Measurements from ENCODE around the gene MLF2.

Gene MLF2

GRCh38 chr12:6773590-6774351 is 20.8 kb upstream of the MLF2 start:
- no peak overlapping the region for H3K27ac ChIP-seq
- DNase-seq (ENCODE audit: low spot score) = no peak
- POLR2A ChIA-PET (ENCODE audit: low non-redundant PET) = interaction anchor here (0.6 to 1.1 kb wide), 2 partner anchors 50 to 156 kb away, joined by 3 read pairs; partner anchors contain the start of gene COPS7A
- CTCF ChIA-PET = interaction anchor here (0.6 to 1.3 kb wide), 4 partner anchors 20 to 62 kb away, joined by 3 to 6 read pairs (median 4); partner anchors contain the start of gene MLF2
- TF ChIP-seq, protein P1, sequence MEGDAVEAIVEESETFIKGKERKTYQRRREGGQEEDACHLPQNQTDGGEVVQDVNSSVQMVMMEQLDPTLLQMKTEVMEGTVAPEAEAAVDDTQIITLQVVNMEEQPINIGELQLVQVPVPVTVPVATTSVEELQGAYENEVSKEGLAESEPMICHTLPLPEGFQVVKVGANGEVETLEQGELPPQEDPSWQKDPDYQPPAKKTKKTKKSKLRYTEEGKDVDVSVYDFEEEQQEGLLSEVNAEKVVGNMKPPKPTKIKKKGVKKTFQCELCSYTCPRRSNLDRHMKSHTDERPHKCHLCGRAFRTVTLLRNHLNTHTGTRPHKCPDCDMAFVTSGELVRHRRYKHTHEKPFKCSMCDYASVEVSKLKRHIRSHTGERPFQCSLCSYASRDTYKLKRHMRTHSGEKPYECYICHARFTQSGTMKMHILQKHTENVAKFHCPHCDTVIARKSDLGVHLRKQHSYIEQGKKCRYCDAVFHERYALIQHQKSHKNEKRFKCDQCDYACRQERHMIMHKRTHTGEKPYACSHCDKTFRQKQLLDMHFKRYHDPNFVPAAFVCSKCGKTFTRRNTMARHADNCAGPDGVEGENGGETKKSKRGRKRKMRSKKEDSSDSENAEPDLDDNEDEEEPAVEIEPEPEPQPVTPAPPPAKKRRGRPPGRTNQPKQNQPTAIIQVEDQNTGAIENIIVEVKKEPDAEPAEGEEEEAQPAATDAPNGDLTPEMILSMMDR (conservative IDR thresholded peaks at IDR 0.05; ENCODE audit: low read depth) = no peak

- H3K27ac ChIP-seq = peak overlapping the region; percentile 94
- CTCF ChIA-PET = interaction anchor here (1.4 kb wide), 1 partner anchor 57 kb away, joined by 4 read pairs; no protein-coding TSS in a partner anchor
- POLR2A ChIA-PET (ENCODE audit: low non-redundant PET) = interaction anchor here (0.6 kb wide), 1 partner anchor 155 kb away, joined by 3 read pairs; no protein-coding TSS in a partner anchor
- TF ChIP-seq, protein P1 (conservative IDR thresholded peaks at IDR 0.05; ENCODE audit: low read depth) = no peak
- DNase-seq (ENCODE audit: low spot score) = no peak
Measured at GRCh38 chr12:6772726-6773589, 20.0 kb upstream of the MLF2 start.

- peak within 1 kb of the TSS; percentile 94 for H3K27ac ChIP-seq
- CTCF ChIA-PET = interaction anchor here (1.4 to 2.1 kb wide), 2 partner anchors 18 to 57 kb away, joined by 4 to 7 read pairs; no protein-coding TSS in a partner anchor
Measured at GRCh38 chr12:6772331-6772695, 19.4 kb upstream of the MLF2 start, which contains the start of gene LAG3. Gene LAG3 (plus strand): TSS chr12:6772520. CDS start chr12:6772853, 333 bp downstream.

DNA sequence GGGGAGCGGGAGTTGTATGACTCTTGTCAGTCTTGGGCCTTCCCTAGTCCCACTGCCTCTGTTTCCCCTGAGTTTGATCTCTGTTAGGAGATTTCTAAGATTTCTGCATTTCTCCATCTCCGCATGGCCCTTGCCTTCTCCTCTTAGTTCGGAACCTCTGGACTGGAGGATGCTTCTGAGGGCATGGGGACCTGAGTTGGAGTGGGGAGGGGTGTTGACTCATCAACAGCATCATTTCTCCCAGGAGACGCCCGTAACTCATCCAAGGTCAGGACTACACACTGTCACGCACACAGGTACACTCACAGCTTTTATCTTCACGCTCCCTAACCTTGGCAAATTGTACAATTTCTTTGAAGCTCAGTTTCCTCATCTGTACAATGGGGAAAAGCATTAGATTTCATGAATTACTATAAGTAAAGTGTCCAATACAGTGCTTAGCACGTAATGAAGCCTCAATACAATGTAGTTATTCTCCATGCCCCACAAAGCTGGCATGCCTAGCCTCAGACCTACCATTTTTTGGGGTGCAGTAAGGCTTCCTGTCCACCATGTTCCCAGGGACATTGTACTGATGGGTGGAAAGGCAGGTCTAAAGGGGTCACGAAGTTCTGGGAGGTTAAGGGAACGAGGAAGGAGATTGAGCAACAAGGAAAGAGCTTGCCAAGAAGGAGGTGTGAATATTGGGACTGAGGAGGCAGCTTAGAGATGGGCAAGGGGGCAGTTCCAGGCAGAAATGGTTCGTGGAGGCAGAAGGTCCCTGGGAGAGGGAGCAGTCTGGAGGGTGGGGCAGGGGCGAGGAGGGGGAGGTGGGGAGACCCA is 18.8 kb upstream of the MLF2 start:
- ChIA-PET POLR2A (ENCODE audit: low non-redundant PET) (no interaction called here), CTCF (interaction anchor here (0.6 to 2.1 kb wide), 4 partner anchors 18 to 58 kb away, joined by 3 to 7 read pairs (median 4); no protein-coding TSS in a partner anchor)
- TF ChIP-seq, protein P1 (conservative IDR thresholded peaks at IDR 0.05; ENCODE audit: low read depth) = no peak
- no peak for DNase-seq (ENCODE audit: low spot score)
- H3K27ac ChIP-seq = peak overlapping the region; percentile 94

More at GRCh38 chr12:6772331-6772695, 19.4 kb upstream of the MLF2 start, which contains the start of gene LAG3:
- POLR2A ChIA-PET (ENCODE audit: low non-redundant PET) = no interaction called here
- no peak for DNase-seq (ENCODE audit: low spot score)
- TF ChIP-seq, protein P1 (conservative IDR thresholded peaks at IDR 0.05; ENCODE audit: low read depth) = no peak

DNA sequence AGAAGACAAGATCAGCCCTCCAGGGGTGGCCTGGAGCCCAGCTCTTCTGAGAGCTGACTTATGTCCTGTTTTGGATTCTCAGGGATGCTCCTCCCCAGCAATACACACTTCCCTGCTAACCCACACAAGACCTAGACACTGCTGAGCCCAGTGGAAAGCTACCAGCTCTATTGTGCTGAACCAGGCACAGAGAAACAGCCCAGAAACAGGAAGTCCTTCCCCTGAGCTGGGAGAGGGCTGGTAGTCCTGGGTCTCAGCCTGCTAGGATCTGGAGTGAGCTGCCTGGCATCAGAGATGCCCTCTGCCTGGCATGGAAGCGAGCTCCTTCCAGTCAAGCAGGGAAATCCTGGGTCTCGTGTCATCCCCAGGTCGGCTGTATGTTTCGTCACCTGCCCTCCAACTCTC is 18.2 kb upstream of the MLF2 start:
- POLR2A ChIA-PET (ENCODE audit: low non-redundant PET) = no interaction called here
- CTCF ChIA-PET = interaction anchor here (1.1 to 2.1 kb wide), 2 partner anchors 17 to 25 kb away, joined by 3 to 7 read pairs; no protein-coding TSS in a partner anchor
- TF ChIP-seq, protein P1 (conservative IDR thresholded peaks at IDR 0.05; ENCODE audit: low read depth) = no peak
- DNase-seq (ENCODE audit: low spot score) = no peak
- peak overlapping the region; percentile 94 for H3K27ac ChIP-seq

Measured in RWPE1 (cell line).